Fibroblast of villous mesenchyme (primary cell): ENCODE data around the gene C12orf60. TPM values are rescaled to one million over a fixed set of nuclear protein-coding genes. Genes with fewer than 3 reads are reported as not detected.

ENCODE experiments used
- DNase-seq: peaks from one replicate; pipeline ENCODE4 v3.0.0-alpha.2; 2010; ENCODE audit warnings: low read depth
- H3K4me3 ChIP-seq: 2 replicates; pipeline ENCODE4 v1.5.1; 2011; ENCODE audit warnings: low read depth, mild to moderate bottlenecking, low read length
- CTCF ChIP-seq: IDR thresholded peaks from 2 replicates; pipeline ENCODE4 v1.5.1; 2012; ENCODE audit warnings: low read depth, mild to moderate bottlenecking, low read length; ENCODE audit not compliant: insufficient read depth
- total RNA-seq: library from RNA; depleted of rRNA; stranded (reverse); fragments of >200 nt; gene quantifications from 2 replicates; pipeline ENCODE4 v1.2.3, GENCODE V29; 2012

Gene C12orf60
- total RNA-seq, 1 donor, result 0.86 TPM

- H3K4me3 ChIP-seq, result no peak within 1 kb of the TSS
- TF ChIP-seq CTCF, result no peak
- DNase-seq, result no peak
Measured at GRCh38 chr12:14843425-14843887, 40.0 kb downstream of the C12orf60 start, which contains the start of gene ART4. Gene ART4, minus strand, starts transcription at chr12:14843526. Its CDS starts 413 bp downstream, at chr12:14843113.

- no peak overlapping the region for H3K4me3 ChIP-seq
- no peak for TF ChIP-seq CTCF
- no peak for DNase-seq
Measured at GRCh38 chr12:14844401-14844800, 40.9 kb downstream of the C12orf60 start.

- no peak overlapping the region for H3K4me3 ChIP-seq
- peak; percentile 71 for DNase-seq
- peak; percentile 82 for TF ChIP-seq CTCF
Measured at GRCh38 chr12:14845350-14845750, 41.9 kb downstream of the C12orf60 start.

- H3K4me3 ChIP-seq, result no peak overlapping the region
- TF ChIP-seq CTCF, result no peak
- DNase-seq, result peak; percentile 28
Measured at GRCh38 chr12:14846042-14846587, 42.6 kb downstream of the C12orf60 start.

- no peak overlapping the region for H3K4me3 ChIP-seq
- TF ChIP-seq CTCF, result no peak
- DNase-seq, result no peak
Measured at GRCh38 chr12:14846876-14847580, 43.6 kb downstream of the C12orf60 start.

- no peak for TF ChIP-seq CTCF
- no peak overlapping the region for H3K4me3 ChIP-seq
- peak; percentile 76 for DNase-seq
Measured at GRCh38 chr12:14849661-14850060, 46.2 kb downstream of the C12orf60 start.
